Measurements from ENCODE around the gene ZBTB47. TPM values are rescaled to one million over a fixed set of nuclear protein-coding genes. Genes with fewer than 3 reads are reported as not detected.
A peak's percentile ranks its signal among the peaks of the same experiment; 100 is the strongest.

ZBTB47 gene
- total RNA-seq, 3 donors from 2014 or later: 18.0 to 61.8 (median 45.2) TPM

DNA sequence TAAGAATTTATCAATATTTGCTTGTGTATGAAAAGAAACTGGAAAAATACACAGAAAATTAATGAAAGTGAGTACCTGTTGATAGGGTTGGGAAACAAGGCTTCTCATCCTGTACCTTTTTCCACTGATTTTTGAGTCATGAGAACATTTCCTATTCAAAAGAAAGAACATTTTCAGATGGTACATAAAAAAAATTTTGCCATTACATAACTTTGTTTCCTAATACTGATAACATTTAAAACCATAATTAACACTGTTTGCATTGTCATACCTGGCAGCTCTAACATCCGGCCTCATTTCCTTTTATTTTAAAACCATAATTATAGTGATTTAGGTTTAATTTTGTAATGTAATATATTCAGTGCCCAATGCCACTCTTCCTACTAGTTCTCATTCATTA is 41.3 kb upstream of the ZBTB47 start:
- intact Hi-C loops (cut with DNase I; ENCODE audit: low total_unique reads): loop anchor here (2.0 kb wide), 1 partner anchor 59 kb away; no protein-coding TSS in a partner anchor
- Histone ChIP-seq H3K27ac (peak overlapping the region in 1 of 2 donors; percentile 48), H3K4me1 (peaks cover 0 to 8% of the 10 kb centered on the region in 2 donors)

GRCh38 chr3:42612928-42613327 is 40.6 kb upstream of the ZBTB47 start:
- H3K36me3 ChIP-seq: no peaks in the 10 kb centered on the region
- H3K27ac ChIP-seq: no peak overlapping the region
- intact Hi-C loops (cut with DNase I; ENCODE audit: low total_unique reads): loop anchor here (2.0 kb wide), 1 partner anchor 58 kb away; no protein-coding TSS in a partner anchor
- no peak overlapping the region for H3K4me3 ChIP-seq
- peaks cover 0 to 8% of the 10 kb centered on the region in 2 donors for H3K4me1 ChIP-seq
- H3K27me3 ChIP-seq: no peaks in the 10 kb centered on the region
- no peak for DNase-seq (ENCODE audit: low spot score in 2 of 2)
- no peak for TF ChIP-seq CTCF (IDR thresholded peaks at IDR 0.05)
- no peak for TF ChIP-seq POLR2AphosphoS5 (IDR thresholded peaks at IDR 0.05)
- TF ChIP-seq POLR2A (IDR thresholded peaks at IDR 0.05): no peak
- no peaks in the 10 kb centered on the region for H3K9me3 ChIP-seq

More for the DNA sequence above, 41.3 kb upstream of the ZBTB47 start:
- Histone ChIP-seq H3K27me3 (no peaks in the 10 kb centered on the region), H3K36me3 (no peaks in the 10 kb centered on the region), H3K9me3 (no peaks in the 10 kb centered on the region), H3K4me3 (no peak overlapping the region)
- TF ChIP-seq POLR2AphosphoS5 (IDR thresholded peaks at IDR 0.05) (no peak), CTCF (IDR thresholded peaks at IDR 0.05) (no peak), POLR2A (IDR thresholded peaks at IDR 0.05) (no peak)
- DNase-seq (ENCODE audit: low spot score in 2 of 2): no peak

DNA sequence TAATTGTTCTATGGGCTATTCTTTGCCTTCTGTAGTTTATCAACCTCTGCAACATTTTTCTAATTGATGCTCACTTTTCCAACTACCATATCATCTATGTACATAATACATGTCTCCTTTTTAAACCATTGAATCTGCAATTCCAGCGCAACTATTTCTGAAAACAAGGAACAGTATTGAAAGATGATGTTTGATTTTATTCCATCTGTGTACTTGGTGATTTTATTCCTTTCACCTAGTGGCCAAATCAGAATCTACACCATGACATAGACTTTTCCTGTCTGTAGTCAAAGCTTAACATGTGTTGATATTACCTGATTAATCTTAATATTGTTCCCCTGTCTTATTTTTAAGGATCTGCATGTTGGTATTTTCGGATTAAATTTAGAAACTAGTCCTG is 40.0 kb upstream of the ZBTB47 start:
- TF ChIP-seq CTCF (IDR thresholded peaks at IDR 0.05) (peak; percentile 38 to 63 (median 56)), POLR2AphosphoS5 (IDR thresholded peaks at IDR 0.05) (no peak), POLR2A (IDR thresholded peaks at IDR 0.05) (no peak)
- H3K36me3 ChIP-seq: no peaks in the 10 kb centered on the region
- no peaks in the 10 kb centered on the region for H3K27me3 ChIP-seq
- H3K4me1 ChIP-seq: peaks cover 0 to 5% of the 10 kb centered on the region in 2 donors
- no peak for DNase-seq (ENCODE audit: low spot score in 2 of 2)
- H3K4me3 ChIP-seq: no peak overlapping the region
- peak overlapping the region in 1 of 2 donors; percentile 30 for H3K27ac ChIP-seq
- intact Hi-C loops (cut with DNase I; ENCODE audit: low total_unique reads): loop anchor here (2.0 kb wide), 1 partner anchor 57 kb away; no protein-coding TSS in a partner anchor
- H3K9me3 ChIP-seq: no peaks in the 10 kb centered on the region

GRCh38 chr3:42631620-42632019 is 21.9 kb upstream of the ZBTB47 start:
- no peaks in the 10 kb centered on the region for H3K9me3 ChIP-seq
- no peaks in the 10 kb centered on the region for H3K27me3 ChIP-seq
- no peaks in the 10 kb centered on the region for H3K36me3 ChIP-seq
- no peak for TF ChIP-seq CTCF (IDR thresholded peaks at IDR 0.05)
- no peak for TF ChIP-seq POLR2A (IDR thresholded peaks at IDR 0.05)
- TF ChIP-seq POLR2AphosphoS5 (IDR thresholded peaks at IDR 0.05): no peak
- no peak for DNase-seq (ENCODE audit: low spot score in 2 of 2)
- intact Hi-C loops (cut with DNase I; ENCODE audit: low total_unique reads): no loop called here
- no peaks in the 10 kb centered on the region for H3K4me1 ChIP-seq
- H3K4me3 ChIP-seq: no peak overlapping the region
- no peak overlapping the region for H3K27ac ChIP-seq

DNA sequence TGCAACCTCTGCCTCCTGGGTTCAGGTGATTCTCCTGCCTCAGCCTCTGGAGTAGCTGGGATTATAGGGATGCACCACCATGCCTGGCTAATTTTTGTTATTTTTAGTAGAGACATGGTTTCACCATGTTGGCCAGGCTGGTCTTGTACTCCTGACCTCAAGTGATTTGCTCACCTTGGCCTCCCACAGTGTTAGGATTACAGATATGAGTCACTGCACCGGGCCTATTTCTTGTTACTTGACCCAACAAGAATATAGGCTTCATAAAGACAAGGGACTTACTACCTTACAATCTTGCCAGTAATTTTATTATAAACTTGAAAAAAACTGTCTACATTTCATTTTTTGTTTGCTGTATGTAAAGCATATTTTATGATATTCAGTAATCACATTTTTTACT is 21.4 kb upstream of the ZBTB47 start:
- no peak overlapping the region for H3K4me3 ChIP-seq
- no peaks in the 10 kb centered on the region for H3K4me1 ChIP-seq
- no peak for DNase-seq (ENCODE audit: low spot score in 2 of 2)
- no peaks in the 10 kb centered on the region for H3K27me3 ChIP-seq
- no peak for TF ChIP-seq CTCF (IDR thresholded peaks at IDR 0.05)
- TF ChIP-seq POLR2A (IDR thresholded peaks at IDR 0.05): no peak
- no peak for TF ChIP-seq POLR2AphosphoS5 (IDR thresholded peaks at IDR 0.05)
- H3K9me3 ChIP-seq: no peaks in the 10 kb centered on the region
- H3K36me3 ChIP-seq: no peaks in the 10 kb centered on the region
- H3K27ac ChIP-seq: no peak overlapping the region
- intact Hi-C loops (cut with DNase I; ENCODE audit: low total_unique reads): no loop called here
